Subcutaneous adipose tissue (tissue), 4 donors: ENCODE results near the gene ARHGEF28. TPM values are rescaled to one million over a fixed set of nuclear protein-coding genes. Genes with fewer than 3 reads are reported as not detected.

Source experiments
- total RNA-seq, 4 donors: library from RNA; depleted of rRNA; stranded (reverse); fragments of >200 nt; gene quantifications; one replicate each; pipeline ENCODE4 v1.1.0, GENCODE V29; 2016
- TF ChIP-seq, protein P1 (sequence below): fragments of 450-650 bp; IDR thresholded peaks from one replicate; pipeline ENCODE4 v1.5.1; 2016; ENCODE audit warnings: low read depth, mild to moderate bottlenecking, control low read depth, antibody characterized with exemption, moderate library complexity

Gene ARHGEF28
- total RNA-seq, 4 donors from 2014 or later = 9.9 to 46.3 (median 17.3) TPM

DNA sequence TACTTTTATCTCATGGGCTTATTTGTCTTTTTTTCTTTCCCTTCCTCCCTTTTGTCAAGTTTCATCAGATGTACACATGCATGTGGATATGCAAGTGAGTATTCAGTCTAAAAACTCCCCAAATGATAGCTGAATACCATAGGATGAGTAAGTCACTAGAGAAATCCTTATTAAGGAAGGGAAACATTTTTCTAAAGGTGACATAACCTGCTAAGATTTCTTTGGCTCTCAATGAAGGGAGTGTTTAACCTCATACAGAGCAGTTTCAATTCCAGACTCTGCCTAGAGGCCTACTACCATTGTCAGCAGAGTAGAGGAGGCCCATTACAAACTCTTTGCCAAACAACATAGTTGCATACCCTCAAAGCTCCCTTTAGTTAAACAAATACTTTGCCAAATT lies 192.4 kb downstream of the ARHGEF28 start:
- TF ChIP-seq, protein P1, sequence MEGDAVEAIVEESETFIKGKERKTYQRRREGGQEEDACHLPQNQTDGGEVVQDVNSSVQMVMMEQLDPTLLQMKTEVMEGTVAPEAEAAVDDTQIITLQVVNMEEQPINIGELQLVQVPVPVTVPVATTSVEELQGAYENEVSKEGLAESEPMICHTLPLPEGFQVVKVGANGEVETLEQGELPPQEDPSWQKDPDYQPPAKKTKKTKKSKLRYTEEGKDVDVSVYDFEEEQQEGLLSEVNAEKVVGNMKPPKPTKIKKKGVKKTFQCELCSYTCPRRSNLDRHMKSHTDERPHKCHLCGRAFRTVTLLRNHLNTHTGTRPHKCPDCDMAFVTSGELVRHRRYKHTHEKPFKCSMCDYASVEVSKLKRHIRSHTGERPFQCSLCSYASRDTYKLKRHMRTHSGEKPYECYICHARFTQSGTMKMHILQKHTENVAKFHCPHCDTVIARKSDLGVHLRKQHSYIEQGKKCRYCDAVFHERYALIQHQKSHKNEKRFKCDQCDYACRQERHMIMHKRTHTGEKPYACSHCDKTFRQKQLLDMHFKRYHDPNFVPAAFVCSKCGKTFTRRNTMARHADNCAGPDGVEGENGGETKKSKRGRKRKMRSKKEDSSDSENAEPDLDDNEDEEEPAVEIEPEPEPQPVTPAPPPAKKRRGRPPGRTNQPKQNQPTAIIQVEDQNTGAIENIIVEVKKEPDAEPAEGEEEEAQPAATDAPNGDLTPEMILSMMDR = no peak

DNA sequence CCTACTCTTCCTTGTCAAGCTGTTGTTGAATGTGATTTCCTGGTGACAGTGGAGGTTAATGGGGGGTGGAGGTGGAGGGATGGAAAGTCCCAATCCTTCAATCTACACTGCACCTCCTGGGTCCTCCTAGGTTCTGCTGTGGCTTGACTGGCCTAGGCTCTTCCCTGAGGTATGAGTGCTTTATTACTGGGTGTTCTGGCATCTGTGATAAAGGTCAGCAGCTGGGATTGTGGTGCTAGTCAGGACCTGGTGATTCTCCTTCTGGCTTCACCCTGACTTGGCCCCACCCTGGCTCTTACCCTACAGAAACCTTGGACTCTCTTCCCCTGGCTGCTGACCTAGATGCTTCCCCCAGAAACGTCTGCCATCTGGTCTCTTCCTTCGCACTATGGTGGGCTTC lies 194.3 kb downstream of the ARHGEF28 start:
- TF ChIP-seq, protein P1 = no peak

- TF ChIP-seq, protein P1 = no peak
Measured at GRCh38 chr5:73821003-73821402, 195.0 kb downstream of the ARHGEF28 start.

DNA sequence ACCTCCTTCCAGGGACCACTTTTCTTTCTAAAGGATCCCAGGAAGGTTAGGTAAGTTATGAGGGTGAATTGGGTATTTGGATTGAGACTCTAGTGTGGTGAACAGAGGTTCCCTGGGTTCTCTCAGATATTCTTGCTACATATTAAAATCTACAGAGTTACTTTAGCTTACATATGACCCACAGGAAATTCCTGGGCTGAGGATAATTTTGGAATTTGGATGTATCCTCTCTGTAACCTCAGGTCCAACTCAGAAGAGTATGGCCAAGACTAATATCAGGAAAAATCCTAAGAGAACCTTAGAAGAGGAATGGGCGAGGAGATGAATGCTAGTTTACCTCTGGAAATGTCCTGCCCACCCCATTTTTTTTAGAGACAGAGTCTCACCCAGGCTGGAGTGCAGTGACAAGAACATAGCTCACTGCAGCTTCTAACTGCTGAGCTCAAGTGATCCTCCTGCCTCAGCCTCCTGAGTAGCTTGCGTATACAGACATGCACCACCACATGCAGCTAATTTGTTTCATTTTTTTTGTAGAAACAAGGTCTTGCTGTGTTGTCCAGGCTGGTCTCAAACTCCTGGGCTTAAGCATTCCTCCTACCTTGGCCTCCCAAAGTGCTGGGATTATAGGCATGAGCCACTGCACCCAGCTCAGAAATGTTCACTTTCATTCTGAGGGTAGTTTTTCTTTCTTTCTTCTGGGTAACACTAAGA lies 196.4 kb downstream of the ARHGEF28 start:
- TF ChIP-seq, protein P1 = no peak

DNA sequence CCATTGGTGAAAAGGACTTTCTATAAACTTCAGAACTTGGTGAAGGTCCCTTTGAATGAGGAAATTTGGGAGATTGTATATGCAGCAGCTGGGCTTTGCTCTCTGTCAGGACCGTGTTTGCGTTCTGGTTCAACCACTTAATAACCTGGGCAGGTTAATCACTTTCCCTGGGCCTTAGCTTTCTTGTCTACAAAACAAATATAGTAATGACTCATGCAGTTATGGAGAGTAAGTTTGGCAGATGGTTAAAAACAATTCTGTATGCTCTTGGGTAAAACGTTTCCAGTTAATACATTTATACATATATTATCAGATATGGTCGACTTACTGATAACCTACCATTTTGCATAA lies 197.0 kb downstream of the ARHGEF28 start:
- TF ChIP-seq, protein P1 = no peak

GRCh38 chr5:73823508-73823925 lies 197.5 kb downstream of the ARHGEF28 start:
- TF ChIP-seq, protein P1 = no peak

DNA sequence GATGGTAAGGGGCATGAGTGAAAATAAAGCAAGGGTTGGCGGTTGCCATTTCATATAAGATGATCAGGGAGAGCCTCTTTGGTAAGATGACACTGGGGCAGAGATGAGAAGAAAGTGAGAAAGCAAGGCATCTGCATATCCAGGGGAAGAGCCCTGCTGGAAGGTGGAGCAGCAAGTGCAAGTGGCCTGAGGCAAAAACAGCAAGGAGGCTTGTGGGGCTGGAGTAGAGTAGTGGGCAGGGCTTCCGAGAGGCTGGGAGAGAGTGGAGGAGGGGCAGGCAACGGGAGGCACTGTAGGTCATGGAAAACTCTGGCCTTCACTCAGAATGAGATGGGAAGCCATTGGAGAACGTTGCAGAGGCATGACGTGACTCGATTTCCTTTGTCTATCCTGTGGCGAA lies 199.2 kb downstream of the ARHGEF28 start:
- TF ChIP-seq, protein P1 = no peak
